Measurements from ENCODE around the gene ASAP2. TPM values are rescaled to one million over a fixed set of nuclear protein-coding genes. Genes with fewer than 3 reads are reported as not detected.

Gene ASAP2
- total RNA-seq, result 28.7 and 52.2 TPM in 2 replicates

DNA sequence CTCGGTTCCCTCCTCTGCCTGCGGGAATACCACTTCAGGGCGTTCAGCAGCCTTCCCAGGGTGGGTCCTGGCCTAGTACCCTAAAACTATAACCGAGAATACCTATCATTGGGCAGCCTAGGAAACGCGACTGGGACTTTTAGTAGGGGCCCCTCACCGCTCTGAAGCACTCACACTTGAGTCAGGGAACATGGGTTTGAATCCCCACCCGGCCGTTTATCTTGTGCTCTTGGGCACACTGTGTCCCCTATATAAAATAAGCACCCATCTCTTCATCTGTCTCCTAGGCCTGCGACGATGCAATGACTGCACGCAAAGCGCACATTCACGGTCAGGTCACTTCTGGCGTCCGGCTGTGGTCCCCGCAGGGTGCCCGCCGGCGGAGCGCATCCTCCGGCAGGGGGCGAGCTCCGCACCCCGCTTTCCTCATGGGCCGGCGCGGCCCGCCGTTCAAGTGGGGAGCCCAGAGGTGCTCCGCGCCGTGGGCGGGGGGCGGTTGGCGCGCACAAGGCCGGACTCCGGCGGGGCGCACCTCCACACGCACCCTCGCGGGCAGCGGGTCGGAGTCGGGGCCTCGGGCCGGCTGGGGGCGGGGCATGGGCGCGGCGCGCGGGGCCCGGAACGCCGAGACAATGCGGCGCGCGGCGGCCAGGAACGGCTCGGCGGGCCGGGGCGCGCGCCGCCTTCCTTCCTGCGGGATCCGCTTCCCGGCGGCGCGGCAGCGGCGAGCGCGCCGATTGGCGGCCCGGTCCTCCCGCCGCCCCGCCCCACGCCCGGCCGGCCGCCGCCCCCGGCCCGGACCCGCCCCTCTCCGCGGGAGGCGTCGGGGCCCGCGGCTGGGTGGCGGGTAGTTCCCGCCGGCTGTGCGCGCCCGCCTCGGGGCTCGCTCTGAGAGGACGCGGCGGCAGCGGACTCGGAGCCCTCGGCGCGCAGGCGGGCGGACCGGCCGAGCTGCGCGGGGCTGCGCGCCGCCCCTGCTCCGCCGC lies at the start of gene ASAP2:
Gene ASAP2 (plus strand): TSS at position 850 of the 986 bp plus-strand sequence. CDS start 293 bp downstream, outside the sequence.

DNA sequence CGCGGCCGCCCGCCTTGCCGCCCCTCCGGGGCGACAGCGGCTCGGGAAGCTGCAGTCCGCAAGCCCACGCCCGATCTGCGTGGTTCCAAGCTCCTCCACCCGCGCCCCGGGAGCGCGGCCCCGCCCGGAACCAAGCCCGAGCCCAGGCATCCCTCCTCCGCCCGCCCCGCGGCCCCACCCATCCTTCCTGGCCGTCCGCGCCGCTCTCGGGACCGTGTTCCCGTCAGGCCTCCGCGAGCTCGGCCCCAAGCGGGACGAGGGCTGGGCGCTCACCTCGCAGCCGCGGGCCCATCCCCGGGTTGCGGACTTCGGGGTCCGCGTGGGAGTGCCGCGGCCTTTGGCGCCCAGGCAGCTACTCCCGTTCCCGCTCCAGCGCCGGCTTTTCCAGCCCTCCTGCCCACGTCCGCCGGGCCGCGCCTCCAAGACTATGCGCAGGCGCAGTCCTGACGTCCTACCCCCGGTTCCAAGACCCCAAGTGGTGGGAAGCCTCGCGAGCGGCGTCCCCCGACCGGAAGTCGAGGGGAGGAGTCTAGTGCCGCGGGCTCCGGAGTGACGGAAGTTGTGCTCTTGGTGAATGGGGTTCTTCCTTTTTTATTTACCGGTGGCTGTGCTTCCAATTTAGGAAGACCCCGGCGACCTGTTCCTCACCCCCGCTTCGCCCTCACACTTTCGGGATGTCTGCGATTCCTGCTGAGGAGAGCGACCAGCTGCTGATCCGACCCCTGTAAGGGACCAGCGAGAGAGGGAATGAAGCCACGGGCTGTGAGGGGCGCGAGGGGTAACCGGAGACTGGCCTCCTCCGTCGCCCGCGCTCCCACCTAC lies 216.7 kb downstream of the ASAP2 start, which contains the start of the genes CPSF3 and ITGB1BP1:
Gene CPSF3 (plus strand): TSS at position 555 of the 822 bp plus-strand sequence. CDS start 120 bp downstream, at position 675.
Gene ITGB1BP1 (minus strand): TSS at position 429 of the 822 bp plus-strand sequence. CDS start 4,831 bp downstream, outside the sequence.

Other genes starting within 250 kb of the ASAP2 start
- 11.0 and 20.0 TPM in 2 replicates for gene MBOAT2, start 203.1 kb upstream of the ASAP2 start, total RNA-seq
- gene ITGB1BP1, start 216.7 kb downstream of the ASAP2 start, total RNA-seq, result 28.7 and 28.8 TPM in 2 replicates
- 29.1 and 51.9 TPM in 2 replicates for gene CPSF3, start 216.8 kb downstream of the ASAP2 start, total RNA-seq